HG03103 (cell line): Measurements from ENCODE around the gene LY6G6C.

Source experiments
- ATAC-seq: cut with Tn5 transposase; IDR thresholded peaks from one replicate; pipeline ENCODE4 v1.9.1; 2021; ENCODE audit warnings: low read depth; ENCODE audit not compliant: unreplicated experiment

The LY6G6C gene

DNA sequence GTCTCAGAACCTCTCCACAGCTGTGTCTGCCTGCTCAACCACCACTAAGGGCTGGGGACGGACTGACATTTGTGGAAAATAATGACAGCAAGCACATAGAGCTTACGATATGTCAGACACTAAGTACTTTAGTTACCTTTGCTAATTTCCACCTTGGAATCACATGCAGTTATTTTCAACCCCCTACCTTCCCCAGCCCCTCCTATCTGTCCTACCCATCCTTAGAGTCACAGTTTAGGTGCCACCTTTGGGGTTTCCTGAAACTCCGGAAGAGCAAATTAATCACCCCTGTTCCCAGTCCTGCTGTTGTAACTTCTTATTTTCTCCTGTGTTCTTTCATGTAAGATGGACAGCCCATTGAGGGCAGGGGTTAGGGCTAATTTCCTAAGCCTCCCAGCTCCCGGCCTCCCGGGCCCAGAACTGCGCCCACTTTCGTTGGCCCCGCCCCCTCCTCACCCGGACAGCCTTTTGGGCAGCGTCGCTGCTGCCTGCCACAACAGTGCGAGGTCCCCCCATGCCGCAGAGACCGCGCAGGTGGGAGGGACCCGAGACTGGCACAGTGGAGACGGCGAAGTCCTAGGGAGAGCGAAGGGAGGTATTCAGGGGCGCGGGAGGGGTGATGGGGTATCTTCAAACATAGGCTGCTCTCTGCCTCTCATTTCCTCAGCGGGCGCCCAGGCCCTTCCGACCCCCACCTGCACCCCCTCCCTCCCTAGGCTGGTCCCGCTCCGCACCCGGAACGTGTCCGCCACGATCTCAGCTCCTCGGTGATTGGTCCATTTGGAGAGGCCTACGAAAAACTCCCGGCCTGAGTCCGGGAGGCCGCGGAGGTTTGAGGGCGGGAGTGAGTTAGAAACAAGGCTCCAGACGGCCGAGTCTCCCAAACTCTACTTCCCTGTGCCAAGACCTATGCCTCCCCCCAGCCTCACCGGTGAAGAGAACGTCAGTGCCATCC lies 6.4 kb upstream of the LY6G6C start:
- no peak for ATAC-seq

DNA sequence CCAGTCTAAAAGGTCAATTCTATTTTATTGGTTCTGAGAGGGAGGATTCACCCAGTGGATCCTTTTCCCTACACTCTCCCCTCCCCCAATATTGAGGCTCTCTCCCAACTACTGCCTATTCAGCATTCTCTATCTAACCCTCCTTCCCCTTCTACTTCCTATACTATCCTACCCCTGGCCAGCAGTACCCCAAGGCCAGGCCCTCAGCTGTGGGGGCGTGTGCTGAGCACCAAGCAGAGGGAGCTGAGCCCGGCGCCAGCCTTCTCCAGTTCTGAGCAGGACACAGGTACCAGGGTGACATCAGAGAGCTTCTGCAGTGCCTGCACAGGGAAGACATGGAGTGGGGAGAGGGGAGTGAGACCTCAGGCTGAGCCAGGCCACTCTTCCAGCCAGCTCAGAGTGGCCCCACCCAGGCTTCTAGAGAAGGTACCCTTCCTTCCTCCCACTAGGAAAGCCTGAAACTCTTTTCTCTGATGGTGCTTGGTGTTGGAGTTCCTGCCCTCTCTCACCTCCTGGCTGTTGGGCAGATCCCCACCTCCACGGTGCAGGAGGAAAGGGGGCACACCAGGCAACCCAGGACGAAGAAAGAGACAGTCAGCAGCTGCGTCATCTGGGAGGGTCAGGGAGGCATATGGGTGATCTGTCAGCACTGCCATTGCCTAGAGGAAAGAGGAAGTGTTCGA lies 5.6 kb upstream of the LY6G6C start:
- no peak for ATAC-seq

DNA sequence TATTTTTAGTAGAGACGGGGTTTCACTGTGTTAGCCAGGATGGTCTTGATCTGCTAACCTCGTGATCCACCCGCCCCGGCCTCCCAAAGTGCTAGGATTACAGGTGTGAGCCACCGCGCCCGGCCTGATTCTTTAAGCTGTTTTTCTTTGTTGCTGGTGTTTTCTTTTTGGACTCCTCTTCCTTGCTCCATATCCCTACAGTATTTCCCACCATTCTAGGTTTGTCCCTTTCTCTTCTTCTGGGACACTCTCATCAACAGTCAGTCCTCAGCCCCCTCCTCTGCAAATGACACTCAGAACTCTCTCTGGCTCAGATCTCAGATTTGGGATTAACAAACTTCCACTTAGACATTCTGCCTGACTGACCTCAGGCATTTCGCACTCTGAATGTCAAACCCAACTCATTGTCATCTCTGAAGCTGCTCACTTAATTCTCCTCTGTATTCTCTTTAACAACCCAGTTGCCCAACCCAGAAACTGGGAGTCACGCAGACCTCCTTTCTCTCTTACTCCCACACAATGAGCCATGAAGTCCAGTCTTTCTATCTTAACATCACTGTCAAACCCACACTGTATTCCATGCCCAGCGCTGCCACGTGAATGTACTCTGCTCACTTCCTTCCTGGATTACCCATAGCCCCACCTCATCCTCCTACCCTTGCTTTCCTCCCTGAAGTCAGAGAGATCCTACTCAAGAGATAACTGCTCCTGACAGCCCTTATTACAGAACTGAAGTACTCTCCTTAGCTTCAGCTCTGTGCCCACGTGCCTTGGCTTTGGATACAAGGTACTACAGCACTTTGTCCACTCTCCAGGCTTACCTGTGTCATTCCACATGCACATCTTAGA lies 4.2 kb upstream of the LY6G6C start:
- ATAC-seq: no peak

DNA sequence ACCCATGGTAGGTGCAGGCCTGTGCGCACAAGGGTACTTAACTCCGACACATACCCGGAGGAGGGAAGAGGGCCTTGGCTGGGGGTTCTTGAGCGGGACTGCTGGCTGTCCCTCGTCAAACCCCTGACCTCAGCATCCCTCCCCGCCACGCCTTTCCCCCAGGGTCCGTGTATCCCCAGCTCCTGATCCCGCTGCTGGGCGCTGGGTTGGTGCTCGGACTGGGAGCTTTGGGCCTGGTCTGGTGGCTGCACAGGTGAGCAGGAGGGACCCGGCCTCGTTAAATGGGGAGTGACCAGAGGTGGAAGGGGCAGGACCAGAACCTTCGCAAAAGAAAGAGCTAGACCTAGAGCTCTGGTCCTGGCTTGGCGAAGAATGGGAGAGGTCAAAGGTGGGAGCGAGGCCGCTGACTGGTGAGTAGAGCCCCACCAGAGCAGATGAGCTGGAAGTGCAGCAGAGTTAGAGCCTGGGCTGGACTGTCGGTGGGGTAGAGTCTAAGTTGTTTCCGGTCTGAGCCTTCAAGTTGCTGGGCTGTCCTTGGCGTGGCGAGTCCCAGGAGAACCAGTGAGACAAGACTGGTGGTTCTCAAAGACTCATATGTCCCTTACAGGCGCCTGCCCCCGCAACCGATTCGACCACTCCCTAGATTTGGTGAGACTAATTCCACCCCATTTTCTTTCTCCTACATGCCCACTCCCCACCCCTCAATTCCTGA lies 2.6 kb upstream of the LY6G6C start:
- ATAC-seq: no peak

DNA sequence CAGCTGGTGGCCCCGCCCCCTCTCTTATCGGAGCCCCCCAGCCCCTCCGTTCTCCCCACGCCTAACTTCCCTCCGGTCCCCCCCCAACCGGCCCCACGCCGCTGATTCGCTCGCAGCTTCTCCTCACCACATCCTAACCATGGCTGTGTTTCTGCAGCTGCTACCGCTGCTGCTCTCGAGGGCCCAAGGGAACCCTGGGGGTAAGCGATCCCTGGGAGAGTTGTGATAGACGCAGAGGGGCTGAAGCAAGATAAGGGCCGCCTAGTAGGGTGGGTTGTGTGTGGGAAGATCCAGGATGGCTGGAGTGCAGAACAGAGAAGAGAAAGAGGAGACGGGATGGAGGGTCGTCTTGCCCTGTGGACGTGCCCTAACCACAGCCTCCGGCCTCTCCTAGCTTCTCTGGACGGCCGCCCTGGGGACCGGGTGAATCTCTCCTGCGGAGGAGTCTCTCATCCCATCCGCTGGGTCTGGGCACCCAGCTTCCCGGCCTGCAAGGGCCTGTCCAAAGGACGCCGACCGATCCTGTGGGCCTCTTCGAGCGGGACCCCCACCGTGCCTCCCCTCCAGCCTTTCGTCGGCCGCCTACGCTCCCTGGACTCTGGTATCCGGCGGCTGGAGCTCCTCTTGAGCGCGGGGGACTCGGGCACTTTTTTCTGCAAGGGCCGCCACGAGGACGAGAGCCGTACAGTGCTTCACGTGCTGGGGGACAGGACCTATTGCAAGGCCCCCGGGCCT lies 1.9 kb upstream of the LY6G6C start, which contains the start of gene MPIG6B:
TSS of gene MPIG6B (plus strand) at position 129 of the 735 bp plus-strand sequence. CDS start at position 140, 11 bp downstream.
- ATAC-seq: no peak

DNA sequence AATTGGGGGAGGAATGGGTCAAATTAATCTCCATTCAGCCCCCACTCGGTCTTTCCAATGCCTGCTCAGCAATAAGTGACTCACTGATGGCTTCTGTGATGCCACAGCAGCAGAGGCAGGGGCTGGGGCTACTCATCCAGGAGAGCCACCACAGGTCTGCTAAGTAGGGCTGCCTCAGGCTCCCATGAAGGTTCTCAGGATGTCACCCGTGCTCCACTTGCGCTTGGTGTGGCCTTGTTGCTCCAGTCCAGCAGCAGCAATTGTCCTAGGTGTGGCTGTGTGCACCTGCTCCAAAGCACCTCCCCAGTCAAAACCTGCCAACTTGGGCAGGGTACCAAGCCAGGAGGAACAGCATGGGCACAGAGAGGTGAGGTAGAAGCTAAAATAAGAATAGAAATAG lies 627 bp upstream of the LY6G6C start:
- ATAC-seq: no peak

DNA sequence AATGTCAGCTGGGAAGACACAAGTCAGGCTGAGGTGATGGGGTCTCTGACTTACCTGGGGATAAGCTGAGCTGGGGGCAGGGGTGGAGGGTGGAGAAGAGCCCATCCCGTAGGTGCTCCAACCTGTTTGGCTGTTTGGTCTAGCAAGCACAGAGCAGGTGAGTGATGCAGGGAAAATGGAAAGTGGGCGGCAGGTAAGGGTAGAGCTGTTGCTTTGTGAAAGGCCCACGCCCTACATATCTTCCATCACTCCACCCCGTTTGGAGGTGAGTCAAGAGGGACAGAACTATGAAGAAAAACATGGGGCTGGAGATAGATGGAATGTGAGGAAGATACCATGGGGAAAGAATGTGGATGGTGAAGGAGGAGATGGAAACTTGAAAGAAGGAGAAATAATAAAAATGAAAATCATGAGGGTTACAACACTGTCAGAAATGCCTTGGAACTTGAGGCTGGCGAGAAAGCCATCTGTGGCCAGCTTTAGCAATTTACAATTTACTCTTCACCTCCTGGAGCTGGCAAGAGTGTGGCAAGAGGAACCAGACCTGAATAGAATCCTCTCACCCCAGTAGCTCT lies 1.3 kb downstream of the LY6G6C start:
- ATAC-seq: no peak

DNA sequence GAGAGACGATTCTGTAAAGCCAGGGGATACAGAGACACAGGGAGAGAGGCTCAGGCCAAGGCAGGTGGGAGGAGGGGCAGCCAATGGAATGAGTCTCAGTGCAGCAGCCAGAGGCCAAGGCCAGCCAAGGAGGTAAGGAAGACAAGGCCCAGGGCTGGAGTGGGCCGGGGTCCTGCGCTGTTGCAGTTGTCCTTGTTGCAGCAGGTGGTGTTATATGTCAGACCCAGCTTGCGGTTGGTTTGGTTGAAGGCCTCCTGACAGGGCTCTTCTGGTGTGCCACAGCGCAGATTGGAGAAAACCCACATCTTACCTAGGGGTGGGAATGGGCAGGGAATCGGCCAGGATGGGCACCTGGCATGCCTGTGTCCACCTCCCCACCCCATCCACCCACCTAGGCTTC lies 2.5 kb downstream of the LY6G6C start:
- ATAC-seq: no peak

DNA sequence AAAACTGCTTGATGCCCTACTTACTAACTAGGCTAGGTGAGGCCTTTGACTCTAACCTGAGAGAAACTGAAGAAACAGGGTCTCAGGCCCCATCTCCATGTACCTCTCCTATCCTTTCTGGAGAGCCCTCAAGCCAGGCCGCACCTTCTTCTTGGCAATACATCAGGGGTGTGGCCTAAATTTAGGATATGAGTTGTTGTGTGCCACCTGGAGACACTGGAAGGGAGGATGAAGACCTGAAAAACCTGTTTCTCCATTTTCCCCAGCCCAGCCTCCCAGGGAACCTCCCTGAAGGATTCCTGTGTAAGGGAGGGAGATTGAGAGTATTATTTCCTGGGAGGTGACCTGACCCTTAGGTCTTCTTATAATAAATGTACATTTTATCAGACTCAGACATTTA lies 3.3 kb downstream of the LY6G6C start:
- ATAC-seq: no peak

DNA sequence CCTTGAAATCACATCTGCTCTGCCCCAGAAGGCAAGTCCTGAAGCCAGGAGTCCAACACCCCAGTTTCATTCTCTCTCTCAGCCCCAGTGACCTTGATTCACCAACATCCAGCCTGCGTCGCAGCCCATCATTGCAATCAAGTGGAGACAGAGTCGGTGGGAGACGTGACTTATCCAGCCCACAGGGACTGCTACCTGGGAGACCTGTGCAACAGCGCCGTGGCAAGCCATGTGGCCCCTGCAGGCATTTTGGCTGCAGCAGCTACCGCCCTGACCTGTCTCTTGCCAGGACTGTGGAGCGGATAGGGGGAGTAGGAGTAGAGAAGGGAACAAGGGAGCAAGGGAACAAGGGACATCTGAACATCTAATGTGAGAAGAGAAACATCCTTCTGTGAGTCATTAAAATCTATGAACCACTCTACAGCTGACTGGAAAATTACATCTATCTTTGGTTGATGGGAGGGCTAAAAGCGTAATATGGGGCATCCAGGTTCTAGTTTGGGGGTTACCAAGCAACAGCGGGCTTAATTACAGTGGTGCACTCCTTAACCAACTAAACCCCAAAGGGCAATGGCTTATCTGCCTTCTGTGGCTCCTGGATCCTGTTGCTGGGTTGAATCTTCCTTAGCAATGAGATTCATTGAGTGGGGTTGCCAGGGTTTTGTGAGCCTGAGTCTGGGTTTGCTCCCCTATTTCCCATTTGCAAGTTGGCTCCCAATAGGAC lies 3.9 kb downstream of the LY6G6C start:
- no peak for ATAC-seq

DNA sequence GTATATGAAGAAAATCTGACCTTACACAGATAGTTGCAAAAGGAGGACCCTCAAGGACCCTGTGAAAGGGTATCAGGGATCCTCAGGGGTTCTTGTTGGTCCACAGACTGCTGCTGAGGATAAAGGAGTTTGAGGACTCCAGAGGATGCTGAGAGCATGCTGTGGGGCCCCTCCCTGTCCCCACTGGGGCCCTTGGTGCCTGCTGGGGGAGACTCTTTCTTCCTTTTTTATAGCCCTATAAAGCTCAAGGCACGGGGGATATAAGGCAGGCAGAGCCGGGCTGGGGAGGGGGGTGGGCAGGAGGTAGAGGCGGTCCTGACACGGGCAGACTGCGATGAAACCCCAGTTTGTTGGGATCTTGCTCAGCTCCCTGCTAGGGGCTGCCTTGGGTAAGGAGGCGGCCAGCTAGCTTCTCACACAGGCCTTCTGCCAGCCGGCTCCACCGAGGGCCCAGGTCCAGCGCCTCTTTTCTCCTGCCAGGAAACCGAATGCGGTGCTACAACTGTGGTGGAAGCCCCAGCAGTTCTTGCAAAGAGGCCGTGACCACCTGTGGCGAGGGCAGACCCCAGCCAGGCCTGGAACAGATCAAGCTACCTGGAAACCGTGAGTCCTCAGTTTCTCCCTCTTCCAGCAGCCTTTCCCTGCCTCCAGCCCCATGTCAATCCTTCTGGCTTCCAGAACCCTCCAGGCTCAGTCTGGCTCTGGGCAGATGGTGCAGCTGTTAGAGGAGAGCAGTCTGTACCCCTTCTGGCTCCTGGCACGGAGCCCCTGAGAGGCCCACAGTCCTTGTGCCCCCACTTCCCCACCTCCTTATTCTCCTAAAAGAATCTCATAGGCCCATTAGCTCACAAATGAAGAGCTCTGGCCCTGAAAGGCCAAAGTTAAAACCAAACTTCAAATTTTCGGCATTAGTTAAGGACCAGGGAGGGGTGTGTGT lies 6.3 kb downstream of the LY6G6C start, which contains the start of gene LY6G6D:
TSS of gene LY6G6D (plus strand) at position 327 of the 937 bp plus-strand sequence. CDS start at position 335, 8 bp downstream.
- ATAC-seq: no peak

DNA sequence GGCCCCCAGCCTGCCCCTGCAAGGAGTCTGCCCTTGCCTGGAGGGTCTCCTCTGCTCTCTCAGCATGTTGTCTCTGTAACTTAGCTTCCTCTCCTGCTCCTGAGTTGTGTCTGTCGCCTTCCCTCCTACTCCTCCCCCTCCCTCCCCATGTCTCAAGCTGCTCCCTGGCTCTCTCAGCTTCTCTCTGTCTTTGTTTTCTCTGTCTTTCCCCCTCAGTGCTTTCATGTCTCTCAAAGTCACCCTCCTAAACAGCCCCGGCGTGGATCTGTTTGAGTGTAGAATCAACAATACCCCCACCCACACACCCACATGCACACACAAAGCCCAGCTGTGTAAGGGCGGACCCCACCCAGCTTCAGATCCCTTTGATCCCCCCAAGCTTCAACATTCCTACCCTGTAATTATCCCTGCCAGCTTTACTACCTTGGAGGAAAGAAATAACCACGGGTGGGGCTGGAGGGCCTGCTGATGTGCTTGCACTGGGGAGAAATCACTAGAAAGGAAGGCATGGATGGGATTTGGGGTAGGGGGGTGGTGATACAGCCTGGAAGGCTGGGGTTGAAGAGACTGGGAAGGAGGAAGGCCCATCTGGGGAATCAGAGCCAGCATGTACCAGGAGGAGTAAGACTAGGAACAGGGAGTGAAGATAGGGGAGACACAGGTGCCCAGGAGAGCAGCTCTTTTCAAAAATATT lies 7.4 kb downstream of the LY6G6C start:
- no peak for ATAC-seq

DNA sequence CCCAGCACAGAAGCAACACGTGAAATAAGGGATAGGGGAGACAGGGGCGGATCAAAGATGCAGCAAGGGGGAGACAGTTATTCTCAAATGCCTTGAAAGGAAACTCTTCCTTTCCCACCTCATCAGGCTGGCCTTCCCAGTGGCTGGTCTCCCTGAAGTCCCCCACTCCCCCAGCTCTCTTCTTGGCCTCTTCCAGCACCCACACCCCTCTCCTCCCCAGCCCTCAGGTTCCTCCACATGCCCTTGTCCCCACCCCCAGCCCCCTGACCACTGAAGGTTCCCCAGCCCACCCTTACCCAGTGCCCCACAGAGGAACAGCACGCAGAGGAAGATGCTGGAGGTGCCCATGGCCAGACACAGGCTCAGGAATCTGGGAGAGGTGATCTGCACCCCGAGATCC lies 8.1 kb downstream of the LY6G6C start:
- no peak for ATAC-seq

DNA sequence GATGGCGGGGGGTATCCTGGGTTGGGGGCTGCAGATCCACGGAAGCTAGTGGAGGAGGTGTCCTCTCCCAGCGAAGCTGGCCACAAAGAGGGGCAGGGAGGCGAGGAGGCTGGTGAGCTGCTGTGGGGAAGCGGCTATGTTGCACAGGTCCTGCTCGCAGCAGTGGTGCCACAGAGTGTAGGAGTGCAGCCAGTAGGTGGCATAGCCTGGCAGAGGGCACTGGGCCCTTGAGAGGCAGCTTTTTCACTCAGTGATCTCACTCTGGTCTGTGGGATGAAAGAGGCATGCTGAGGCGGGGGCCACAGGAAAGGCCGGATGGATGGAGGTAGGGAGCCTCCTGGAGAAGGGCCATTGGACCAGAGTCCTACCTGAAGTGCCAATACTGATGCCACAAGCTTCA lies 9.2 kb downstream of the LY6G6C start:
- ATAC-seq: no peak

DNA sequence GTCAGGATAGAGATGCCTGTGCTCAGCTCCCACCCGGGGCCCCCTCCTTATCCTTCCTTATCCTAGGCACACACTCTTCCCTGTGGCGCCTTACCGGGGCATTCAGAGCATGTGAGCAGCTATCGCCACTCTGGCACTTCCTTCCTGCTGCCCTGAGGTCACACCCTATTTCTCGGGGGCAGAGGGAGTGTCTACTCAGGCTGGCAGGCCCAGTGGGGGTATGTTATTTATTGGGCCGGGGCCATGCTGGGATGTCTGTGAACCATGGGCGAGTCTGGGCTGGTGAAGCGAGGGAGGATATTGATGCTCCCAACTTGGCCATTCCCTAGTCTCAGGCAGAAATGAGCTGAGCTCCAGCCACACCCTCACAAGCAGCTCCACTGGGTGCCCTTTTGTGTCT lies 10.3 kb downstream of the LY6G6C start:
- ATAC-seq: no peak

DNA sequence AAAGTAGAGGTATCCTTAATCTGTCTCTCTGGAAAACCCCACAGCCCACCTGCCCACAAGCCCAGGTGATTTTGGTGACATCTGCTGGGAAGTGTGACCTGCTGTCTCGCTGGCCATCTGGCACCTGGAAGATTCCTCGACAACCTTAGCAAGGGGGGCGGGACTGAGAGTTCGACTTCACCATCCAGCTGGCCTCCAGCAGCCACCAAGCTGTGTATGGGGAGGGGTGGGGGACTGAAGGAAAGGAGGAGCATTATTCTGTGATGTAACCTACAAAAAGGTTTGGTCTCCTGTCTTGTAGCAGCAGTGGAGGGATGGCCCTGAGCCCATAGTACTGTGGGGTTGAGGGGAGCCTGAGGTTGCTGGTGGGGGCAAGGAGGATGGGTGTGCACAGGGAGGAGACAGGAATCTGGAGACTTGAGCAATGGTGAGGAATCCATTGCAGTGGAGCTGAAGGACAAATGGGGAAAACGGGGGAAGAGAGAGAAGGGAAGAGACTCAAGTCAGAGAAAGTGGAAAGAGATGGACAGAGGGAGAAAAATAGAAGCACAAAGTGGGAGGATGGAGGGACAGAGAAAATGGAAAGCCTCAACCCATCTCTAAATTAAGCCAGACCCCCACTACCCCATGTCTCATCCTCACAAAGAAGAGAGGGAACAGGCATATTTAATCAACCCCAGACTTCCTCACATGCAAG lies 10.9 kb downstream of the LY6G6C start:
- no peak for ATAC-seq
